Type B pancreatic cell (in vitro differentiated cells): ENCODE results near the gene HACD4. TPM values are rescaled to one million over a fixed set of nuclear protein-coding genes. Genes with fewer than 3 reads are reported as not detected.
A peak's percentile ranks its signal among the peaks of the same experiment; 100 is the strongest.

ENCODE experiments used
- DNase-seq: peaks from one replicate; pipeline ENCODE4 v3.0.0; 2021; ENCODE audit warnings: mixed read lengths; ENCODE audit not compliant: unreplicated experiment; ENCODE audit errors: extremely low spot score
- H3K27ac Mint-ChIP-seq: 2 replicates; pipeline ENCODE4 v1.8.0; 2021; ENCODE audit warnings: mild to moderate bottlenecking, mixed read lengths
- H3K27me3 Mint-ChIP-seq: 2 replicates; pipeline ENCODE4 v1.8.0; 2021; ENCODE audit warnings: mixed read lengths
- H3K36me3 Mint-ChIP-seq: 2 replicates; pipeline ENCODE4 v1.8.0; 2021; ENCODE audit warnings: mixed read lengths
- H3K4me1 Mint-ChIP-seq: one replicate; pipeline ENCODE4 v1.8.0; 2021; ENCODE audit warnings: mixed read lengths; ENCODE audit not compliant: unreplicated experiment
- H3K4me3 Mint-ChIP-seq: 2 replicates; pipeline ENCODE4 v1.8.0; 2021; ENCODE audit warnings: mild to moderate bottlenecking, mixed read lengths
- H3K9me3 Mint-ChIP-seq: 2 replicates; pipeline ENCODE4 v1.8.0; 2021; ENCODE audit warnings: mixed read lengths
- total RNA-seq: library from RNA; stranded (reverse); gene quantifications from 2 replicates; pipeline ENCODE4 v1.2.1, GENCODE V29; 2021; ENCODE audit warnings: low replicate concordance
- TF ChIP-seq, protein P1 (sequence below): fragments of 200-600 bp; sonication (generic); conservative IDR thresholded peaks from 2 replicates; pipeline ENCODE4 v1.5.0; 2021; ENCODE audit warnings: antibody characterized with exemption, mild to moderate bottlenecking

Gene HACD4
- total RNA-seq, 1 donor from 2014 or later, result 0.72 TPM

DNA sequence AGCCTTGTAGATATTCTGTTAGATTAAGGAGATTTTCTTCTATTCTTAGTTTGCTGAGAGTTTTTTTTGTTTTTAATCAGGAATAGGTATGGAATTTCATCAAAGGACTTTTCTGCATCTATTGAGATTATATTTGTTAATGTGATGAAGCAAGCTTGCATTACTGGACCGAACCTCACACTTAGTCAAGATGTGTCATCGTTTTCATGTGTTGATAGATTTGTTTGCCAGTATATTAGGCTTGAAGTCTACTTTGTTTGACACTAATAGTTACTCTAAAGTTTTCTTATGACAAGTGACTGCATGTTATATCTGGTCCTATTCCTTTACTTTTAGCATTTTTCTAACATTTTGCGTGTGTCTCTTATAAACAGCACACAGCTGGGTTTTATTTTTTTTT is 12.4 kb upstream of the HACD4 start:
- H3K36me3 Mint-ChIP-seq, result no peaks in the 10 kb centered on the region
- TF ChIP-seq, protein P1, sequence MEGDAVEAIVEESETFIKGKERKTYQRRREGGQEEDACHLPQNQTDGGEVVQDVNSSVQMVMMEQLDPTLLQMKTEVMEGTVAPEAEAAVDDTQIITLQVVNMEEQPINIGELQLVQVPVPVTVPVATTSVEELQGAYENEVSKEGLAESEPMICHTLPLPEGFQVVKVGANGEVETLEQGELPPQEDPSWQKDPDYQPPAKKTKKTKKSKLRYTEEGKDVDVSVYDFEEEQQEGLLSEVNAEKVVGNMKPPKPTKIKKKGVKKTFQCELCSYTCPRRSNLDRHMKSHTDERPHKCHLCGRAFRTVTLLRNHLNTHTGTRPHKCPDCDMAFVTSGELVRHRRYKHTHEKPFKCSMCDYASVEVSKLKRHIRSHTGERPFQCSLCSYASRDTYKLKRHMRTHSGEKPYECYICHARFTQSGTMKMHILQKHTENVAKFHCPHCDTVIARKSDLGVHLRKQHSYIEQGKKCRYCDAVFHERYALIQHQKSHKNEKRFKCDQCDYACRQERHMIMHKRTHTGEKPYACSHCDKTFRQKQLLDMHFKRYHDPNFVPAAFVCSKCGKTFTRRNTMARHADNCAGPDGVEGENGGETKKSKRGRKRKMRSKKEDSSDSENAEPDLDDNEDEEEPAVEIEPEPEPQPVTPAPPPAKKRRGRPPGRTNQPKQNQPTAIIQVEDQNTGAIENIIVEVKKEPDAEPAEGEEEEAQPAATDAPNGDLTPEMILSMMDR, result no peak
- no peaks in the 10 kb centered on the region for H3K9me3 Mint-ChIP-seq
- H3K27ac Mint-ChIP-seq, result no peak overlapping the region
- no peaks in the 10 kb centered on the region for H3K4me1 Mint-ChIP-seq
- DNase-seq, result no peak
- H3K4me3 Mint-ChIP-seq, result no peak overlapping the region
- no peaks in the 10 kb centered on the region for H3K27me3 Mint-ChIP-seq

DNA sequence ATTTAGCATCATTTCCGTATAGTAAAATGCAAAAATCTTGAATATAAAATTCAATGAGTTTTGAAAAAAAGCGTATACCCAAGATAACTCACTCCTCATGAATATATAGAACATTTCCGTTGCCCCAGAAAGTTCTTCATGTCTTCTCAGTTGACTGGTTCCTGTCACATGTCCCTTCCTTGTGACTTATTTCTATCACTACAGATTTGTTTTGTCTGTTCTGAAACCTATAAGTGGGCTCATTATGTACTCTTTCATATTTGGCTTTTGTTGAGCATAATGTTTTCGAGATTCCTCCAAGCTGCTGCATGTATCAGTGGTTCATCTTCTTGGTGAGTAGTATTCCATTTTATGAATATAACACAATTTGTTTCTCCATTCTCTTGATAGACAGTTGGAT is 11.0 kb upstream of the HACD4 start:
- Mint-ChIP-seq H3K4me3 (no peak overlapping the region), H3K4me1 (no peaks in the 10 kb centered on the region), H3K36me3 (no peaks in the 10 kb centered on the region), H3K27me3 (no peaks in the 10 kb centered on the region), H3K9me3 (no peaks in the 10 kb centered on the region), H3K27ac (no peak overlapping the region)
- DNase-seq, result no peak
- TF ChIP-seq, protein P1, result no peak

DNA sequence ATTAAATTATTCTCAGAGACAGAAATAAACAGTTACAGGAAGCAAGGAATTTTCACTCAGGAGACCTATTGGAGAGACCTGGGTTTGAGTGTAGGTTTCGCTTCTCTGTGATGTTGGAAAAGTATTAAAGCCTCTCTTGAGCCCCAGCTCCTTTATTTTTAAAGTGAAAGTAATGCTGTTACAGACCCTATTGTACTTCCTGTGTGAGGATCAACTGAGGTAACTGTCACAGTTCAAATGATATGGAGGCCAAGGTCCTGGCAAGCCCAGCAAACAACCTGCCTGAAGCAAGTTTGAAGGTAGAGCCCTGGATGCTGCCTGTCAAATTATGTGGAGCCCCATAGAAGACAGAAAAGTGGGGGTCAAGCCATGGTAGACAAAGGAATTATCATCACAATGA is 7.9 kb upstream of the HACD4 start:
- no peaks in the 10 kb centered on the region for H3K36me3 Mint-ChIP-seq
- no peaks in the 10 kb centered on the region for H3K9me3 Mint-ChIP-seq
- H3K27me3 Mint-ChIP-seq, result peaks cover 4% of the 10 kb centered on the region
- no peaks in the 10 kb centered on the region for H3K4me1 Mint-ChIP-seq
- no peak overlapping the region for H3K4me3 Mint-ChIP-seq
- no peak overlapping the region for H3K27ac Mint-ChIP-seq
- DNase-seq, result no peak
- TF ChIP-seq, protein P1, result no peak

DNA sequence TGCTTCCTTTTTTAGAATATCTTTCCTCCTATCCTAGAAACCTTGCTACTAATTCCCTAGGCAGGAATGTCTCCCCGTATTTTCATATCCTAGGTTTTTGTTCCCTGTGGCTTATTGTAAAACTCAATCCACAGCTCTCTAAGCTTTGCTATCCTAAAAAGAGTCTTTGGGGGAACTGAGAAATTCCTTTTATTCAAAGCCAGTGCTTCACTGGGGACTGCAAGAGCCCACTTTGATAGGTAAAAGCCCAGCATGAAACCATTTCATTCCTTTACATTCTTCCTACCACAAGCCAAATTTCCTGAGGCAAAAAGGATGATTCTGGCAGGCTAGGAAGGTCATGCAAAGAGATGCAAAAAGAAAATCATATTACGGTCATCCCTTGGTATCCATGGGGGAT is 5.8 kb upstream of the HACD4 start:
- H3K4me3 Mint-ChIP-seq, result no peak overlapping the region
- peaks cover 4% of the 10 kb centered on the region for H3K27me3 Mint-ChIP-seq
- no peak overlapping the region for H3K27ac Mint-ChIP-seq
- peaks cover 6% of the 10 kb centered on the region for H3K4me1 Mint-ChIP-seq
- H3K9me3 Mint-ChIP-seq, result no peaks in the 10 kb centered on the region
- H3K36me3 Mint-ChIP-seq, result peaks cover 6% of the 10 kb centered on the region
- TF ChIP-seq, protein P1, result no peak
- DNase-seq, result no peak

GRCh38 chr9:21031808-21032183 is 356 bp upstream of the HACD4 start:
- peaks cover 6% of the 10 kb centered on the region for H3K4me1 Mint-ChIP-seq
- H3K9me3 Mint-ChIP-seq, result no peaks in the 10 kb centered on the region
- H3K27ac Mint-ChIP-seq, result no peak overlapping the region
- DNase-seq, result no peak
- peak overlapping the region; percentile 44 for H3K4me3 Mint-ChIP-seq
- H3K27me3 Mint-ChIP-seq, result peaks cover 4% of the 10 kb centered on the region
- peaks cover 6% of the 10 kb centered on the region for H3K36me3 Mint-ChIP-seq
- TF ChIP-seq, protein P1, result no peak
